ENCODE measurements around the gene SLC6A7. TPM values are rescaled to one million over a fixed set of nuclear protein-coding genes. Genes with fewer than 3 reads are reported as not detected.
A peak's percentile ranks its signal among the peaks of the same experiment; 100 is the strongest.

SLC6A7 gene
- total and polyA plus RNA-seq, 5 experiments from 2014 or later: not detected

DNA sequence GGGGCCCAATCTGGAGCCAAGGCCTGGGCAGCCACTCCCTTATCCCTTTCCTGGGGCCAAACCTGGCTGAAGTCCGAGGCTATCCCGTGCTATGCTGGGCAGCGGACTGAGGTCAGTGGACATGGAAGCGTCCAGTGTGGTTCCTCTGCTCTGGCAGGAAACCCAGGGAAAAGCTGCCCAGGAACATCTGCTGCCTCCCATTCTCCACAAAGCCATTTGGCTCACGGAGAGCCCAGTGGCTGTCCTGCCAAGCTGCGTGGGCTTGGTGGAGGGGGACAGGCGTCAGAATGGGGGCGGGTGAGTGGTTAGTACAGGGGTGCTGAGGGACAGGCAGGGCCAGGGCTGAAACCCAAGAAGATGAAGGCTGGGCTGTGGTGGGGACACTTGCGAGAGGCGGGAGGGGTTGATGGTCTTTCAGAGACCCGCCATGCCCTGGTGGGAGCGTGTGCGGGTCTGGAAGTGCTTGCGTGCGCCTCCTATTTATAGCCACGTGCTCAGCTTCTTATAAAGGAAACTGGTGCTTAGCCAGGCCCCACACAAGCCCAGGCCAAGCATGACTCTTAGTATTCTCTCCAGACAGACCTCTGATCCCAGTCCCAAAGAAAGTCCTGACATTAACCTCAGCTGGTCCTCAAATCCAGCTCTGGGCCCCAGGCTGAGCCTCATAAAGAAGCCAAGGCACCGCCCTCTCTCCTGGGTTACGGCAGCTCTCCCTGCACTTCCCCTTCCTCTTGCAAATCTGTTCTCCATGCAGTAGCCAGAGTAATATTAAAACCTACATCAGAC is 9.4 kb upstream of the SLC6A7 start:
- POLR2A ChIA-PET: no interaction called here
- no peak for DNase-seq
- H3K36me3 Mint-ChIP-seq: no peaks in the 10 kb centered on the region
- peak overlapping the region in 2 of 10 donors; percentile 12 to 58 for H3K27ac Mint-ChIP-seq
- no peaks in the 10 kb centered on the region for H3K4me1 Mint-ChIP-seq
- H3K9me3 Mint-ChIP-seq: no peaks in the 10 kb centered on the region
- H3K27me3 Mint-ChIP-seq: peaks cover 0 to 13% (median 4%) of the 10 kb centered on the region in 5 donors
- ATAC-seq: no peak
- H3K4me3 Mint-ChIP-seq: no peak overlapping the region

DNA sequence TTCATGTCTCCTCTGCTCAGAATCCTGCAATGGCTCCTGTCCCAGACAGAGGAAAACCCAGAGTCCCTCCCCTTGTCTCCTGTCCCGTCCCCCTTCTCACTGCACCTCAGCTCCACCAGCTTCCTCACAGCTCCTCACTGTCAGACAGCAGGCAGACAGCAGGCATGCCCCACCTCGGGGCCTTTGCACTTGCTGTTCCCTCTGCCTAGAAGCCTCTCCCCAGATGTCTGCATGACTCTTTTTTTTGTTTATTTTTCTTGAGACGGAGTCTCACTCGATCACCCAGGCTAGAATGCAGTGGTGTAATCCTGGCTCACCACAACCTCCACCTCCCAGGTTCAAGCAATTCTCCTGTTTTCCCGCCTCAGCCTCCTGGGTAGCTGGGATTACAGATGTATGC is 8.8 kb upstream of the SLC6A7 start:
- peak overlapping the region in 1 of 10 donors; percentile 12 for H3K27ac Mint-ChIP-seq
- POLR2A ChIA-PET: no interaction called here
- no peaks in the 10 kb centered on the region for H3K36me3 Mint-ChIP-seq
- H3K27me3 Mint-ChIP-seq: peaks cover 0 to 13% (median under 1%) of the 10 kb centered on the region in 5 donors
- DNase-seq (no peak), ATAC-seq (no peak)
- H3K4me1 Mint-ChIP-seq: no peaks in the 10 kb centered on the region
- H3K9me3 Mint-ChIP-seq: no peaks in the 10 kb centered on the region
- no peak overlapping the region for H3K4me3 Mint-ChIP-seq

DNA sequence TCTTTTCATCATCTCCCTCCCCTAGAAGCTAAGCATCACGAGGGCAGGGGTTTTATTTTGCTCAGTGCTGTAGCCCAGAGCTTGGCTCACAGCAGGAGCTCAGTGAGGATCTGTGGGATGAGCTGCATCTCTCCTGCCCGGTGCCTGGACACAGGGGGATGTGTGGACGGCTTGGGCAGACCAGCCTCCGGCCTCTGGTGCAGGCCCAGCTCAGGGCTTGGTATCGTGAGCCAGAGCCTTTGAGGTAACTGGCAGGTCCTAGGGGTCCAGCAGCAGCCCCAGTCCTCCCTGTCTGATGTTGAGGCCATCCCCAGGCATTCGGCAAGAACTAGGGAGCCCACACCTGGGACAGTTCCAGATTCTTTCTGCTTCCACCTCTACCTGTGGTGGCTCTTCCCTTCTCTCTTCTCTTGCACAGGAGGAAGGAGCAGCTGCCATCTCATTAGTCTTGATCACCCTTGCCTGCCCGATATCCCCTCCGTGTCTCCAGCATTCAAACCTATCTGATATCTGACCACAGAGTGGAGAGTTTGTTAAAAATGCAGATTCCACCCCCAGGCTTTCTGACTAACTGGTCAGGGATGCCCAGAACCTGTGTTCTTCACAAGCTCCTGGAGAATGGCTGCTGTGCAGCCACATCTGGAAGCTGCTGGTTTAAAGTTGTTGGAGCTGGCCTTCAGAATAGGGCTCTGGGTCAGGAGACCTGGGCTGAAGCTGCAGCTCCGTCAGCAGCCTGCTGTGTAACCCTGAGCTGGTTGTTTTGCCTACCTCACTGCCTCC is 7.9 kb upstream of the SLC6A7 start:
- Mint-ChIP-seq H3K27me3 (peaks cover 0 to 13% (median 0%) of the 10 kb centered on the region in 5 donors), H3K36me3 (no peaks in the 10 kb centered on the region), H3K4me3 (no peak overlapping the region), H3K4me1 (no peaks in the 10 kb centered on the region), H3K27ac (peak overlapping the region in 1 of 10 donors; percentile 71), H3K9me3 (no peaks in the 10 kb centered on the region)
- POLR2A ChIA-PET: no interaction called here
- DNase-seq (no peak), ATAC-seq (no peak)

DNA sequence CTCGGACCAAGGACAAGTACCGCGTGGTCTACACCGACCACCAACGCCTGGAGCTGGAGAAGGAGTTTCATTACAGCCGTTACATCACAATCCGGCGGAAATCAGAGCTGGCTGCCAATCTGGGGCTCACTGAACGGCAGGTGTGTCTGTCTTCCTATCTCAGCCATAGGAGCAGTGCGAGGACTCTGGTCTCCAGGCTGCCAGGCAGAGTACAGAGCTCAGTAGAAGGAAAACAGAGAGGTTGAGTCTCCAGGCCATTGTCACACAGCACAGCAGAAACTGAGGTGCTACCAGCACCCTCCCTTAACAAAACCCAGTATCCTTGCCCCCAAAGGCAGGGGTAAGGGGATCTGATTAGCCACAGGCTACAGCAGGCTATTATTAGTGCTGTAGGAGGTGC is 7.1 kb upstream of the SLC6A7 start:
- H3K4me1 Mint-ChIP-seq: no peaks in the 10 kb centered on the region
- ATAC-seq (no peak), DNase-seq (no peak)
- no peaks in the 10 kb centered on the region for H3K36me3 Mint-ChIP-seq
- H3K27ac Mint-ChIP-seq: no peak overlapping the region
- peaks cover 3 to 12% (median 6%) of the 10 kb centered on the region in 5 donors for H3K27me3 Mint-ChIP-seq
- no peak overlapping the region for H3K4me3 Mint-ChIP-seq
- H3K9me3 Mint-ChIP-seq: no peaks in the 10 kb centered on the region
- POLR2A ChIA-PET: no interaction called here

DNA sequence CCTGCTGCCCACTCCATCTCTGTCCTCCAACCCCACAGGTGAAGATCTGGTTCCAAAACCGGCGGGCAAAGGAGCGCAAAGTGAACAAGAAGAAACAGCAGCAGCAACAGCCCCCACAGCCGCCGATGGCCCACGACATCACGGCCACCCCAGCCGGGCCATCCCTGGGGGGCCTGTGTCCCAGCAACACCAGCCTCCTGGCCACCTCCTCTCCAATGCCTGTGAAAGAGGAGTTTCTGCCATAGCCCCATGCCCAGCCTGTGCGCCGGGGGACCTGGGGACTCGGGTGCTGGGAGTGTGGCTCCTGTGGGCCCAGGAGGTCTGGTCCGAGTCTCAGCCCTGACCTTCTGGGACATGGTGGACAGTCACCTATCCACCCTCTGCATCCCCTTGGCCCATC is 6.4 kb upstream of the SLC6A7 start:
- Mint-ChIP-seq H3K4me1 (no peaks in the 10 kb centered on the region), H3K27ac (no peak overlapping the region), H3K4me3 (no peak overlapping the region), H3K9me3 (no peaks in the 10 kb centered on the region), H3K36me3 (no peaks in the 10 kb centered on the region), H3K27me3 (peaks cover 3 to 13% (median 8%) of the 10 kb centered on the region in 5 donors)
- ATAC-seq (no peak), DNase-seq (no peak)
- POLR2A ChIA-PET: no interaction called here

DNA sequence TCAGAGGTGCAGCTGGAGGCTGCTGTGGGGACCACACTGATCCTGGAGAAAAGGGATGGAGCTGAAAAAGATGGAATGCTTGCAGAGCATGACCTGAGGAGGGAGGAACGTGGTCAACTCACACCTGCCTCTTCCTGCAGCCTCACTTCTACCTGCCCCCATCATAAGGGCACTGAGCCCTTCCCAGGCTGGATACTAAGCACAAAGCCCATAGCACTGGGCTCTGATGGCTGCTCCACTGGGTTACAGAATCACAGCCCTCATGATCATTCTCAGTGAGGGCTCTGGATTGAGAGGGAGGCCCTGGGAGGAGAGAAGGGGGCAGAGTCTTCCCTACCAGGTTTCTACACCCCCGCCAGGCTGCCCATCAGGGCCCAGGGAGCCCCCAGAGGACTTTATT is 5.9 kb upstream of the SLC6A7 start:
- no peaks in the 10 kb centered on the region for H3K9me3 Mint-ChIP-seq
- H3K4me3 Mint-ChIP-seq: no peak overlapping the region
- POLR2A ChIA-PET: no interaction called here
- no peaks in the 10 kb centered on the region for H3K4me1 Mint-ChIP-seq
- no peak for ATAC-seq
- no peak overlapping the region for H3K27ac Mint-ChIP-seq
- no peaks in the 10 kb centered on the region for H3K36me3 Mint-ChIP-seq
- H3K27me3 Mint-ChIP-seq: peaks cover 3 to 13% (median 10%) of the 10 kb centered on the region in 5 donors
- DNase-seq: no peak

DNA sequence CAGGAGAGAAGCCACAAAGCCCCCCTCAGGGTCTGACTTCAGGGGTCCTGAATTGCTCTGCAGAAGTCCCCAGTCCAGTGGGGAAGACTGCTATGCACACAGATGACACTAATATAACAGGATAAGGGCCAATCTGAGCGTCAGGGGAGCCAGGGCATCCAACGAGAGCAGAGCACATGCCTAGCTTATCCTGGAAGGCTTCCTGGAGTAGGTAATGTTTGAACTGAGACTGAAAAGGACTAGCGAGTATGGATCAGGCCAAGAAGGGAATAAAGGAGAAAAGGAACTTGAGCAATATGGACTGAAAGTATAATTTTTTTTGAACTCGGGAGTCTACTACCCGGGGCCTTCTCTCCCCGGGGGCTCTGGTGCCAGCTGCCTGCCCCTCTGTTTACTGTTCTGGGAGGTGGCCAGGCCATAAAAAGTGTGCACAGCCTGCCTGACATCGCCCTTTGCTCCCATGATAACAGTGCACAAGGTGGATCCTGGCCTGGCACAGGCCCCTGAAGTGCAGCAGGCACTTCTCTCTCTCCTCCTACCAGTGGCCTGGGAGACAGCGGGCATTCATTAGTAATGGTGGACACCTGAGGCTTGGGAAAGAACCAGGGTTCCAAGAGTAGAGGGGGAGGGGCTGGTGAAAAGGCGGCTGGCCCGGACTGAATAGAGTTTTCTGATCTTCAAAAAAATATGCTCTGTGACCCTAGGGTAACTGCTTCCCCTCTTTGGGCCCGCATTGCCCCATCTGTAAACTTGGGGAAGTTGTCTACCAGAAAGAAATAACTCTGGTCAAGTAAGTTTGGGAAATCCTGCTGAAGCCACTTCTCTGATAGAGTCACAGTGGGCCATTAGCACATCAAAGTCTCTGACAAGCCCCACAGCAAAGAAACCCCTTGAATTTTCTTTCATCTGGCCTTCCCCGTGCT is 4.6 kb upstream of the SLC6A7 start:
- no peak overlapping the region for H3K4me3 Mint-ChIP-seq
- POLR2A ChIA-PET: no interaction called here
- peaks cover 7 to 22% (median 17%) of the 10 kb centered on the region in 5 donors for H3K27me3 Mint-ChIP-seq
- H3K9me3 Mint-ChIP-seq: no peaks in the 10 kb centered on the region
- H3K36me3 Mint-ChIP-seq: no peaks in the 10 kb centered on the region
- ATAC-seq (no peak), DNase-seq (no peak)
- H3K4me1 Mint-ChIP-seq: no peaks in the 10 kb centered on the region
- peak overlapping the region in 1 of 10 donors; percentile 20 for H3K27ac Mint-ChIP-seq

DNA sequence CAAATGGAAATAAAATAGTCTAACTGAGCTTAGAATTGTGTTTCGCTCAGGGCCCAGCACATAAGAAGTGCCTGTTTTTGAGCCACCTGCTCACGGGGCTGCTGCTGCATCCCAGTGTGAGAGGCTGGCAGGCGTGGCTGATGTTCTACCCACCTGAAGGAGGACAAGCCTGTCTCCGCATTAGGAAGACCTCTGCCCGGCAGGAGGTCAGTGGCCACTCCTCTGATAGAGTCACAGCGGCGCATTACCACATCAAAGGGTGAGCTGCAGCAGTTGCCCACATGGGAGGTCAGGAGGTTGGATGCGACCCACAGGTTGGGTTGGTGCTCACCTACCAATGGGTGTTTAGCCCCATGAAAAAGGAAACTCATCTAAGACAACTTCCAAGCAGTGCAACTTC is 3.7 kb upstream of the SLC6A7 start:
- ATAC-seq (no peak), DNase-seq (no peak)
- no peaks in the 10 kb centered on the region for H3K4me1 Mint-ChIP-seq
- H3K27ac Mint-ChIP-seq: no peak overlapping the region
- peaks cover 13 to 31% (median 19%) of the 10 kb centered on the region in 5 donors for H3K27me3 Mint-ChIP-seq
- no peaks in the 10 kb centered on the region for H3K36me3 Mint-ChIP-seq
- POLR2A ChIA-PET: no interaction called here
- H3K9me3 Mint-ChIP-seq: no peaks in the 10 kb centered on the region
- H3K4me3 Mint-ChIP-seq: no peak overlapping the region

DNA sequence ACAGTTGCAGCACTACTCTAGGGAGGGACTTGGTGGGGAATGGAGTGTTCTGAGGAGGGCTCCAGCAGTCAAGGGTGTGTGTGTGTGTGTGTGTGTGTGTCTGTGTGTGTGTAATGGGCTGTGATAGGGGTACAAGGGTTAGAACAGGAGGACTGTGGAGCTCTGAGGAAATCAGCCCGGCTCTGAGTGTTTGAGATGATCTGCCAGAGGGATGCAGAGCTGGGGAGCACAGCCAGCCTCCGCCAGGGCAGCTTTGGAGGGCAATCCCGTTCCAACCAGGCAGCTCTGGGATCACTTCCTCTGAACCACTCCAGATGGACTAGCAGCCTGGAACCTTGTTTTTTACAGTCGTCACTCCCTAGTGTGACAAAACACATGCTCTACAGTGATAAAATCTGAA is 3.0 kb upstream of the SLC6A7 start:
- H3K4me3 Mint-ChIP-seq: no peak overlapping the region
- no peaks in the 10 kb centered on the region for H3K4me1 Mint-ChIP-seq
- no peaks in the 10 kb centered on the region for H3K9me3 Mint-ChIP-seq
- no peak overlapping the region for H3K27ac Mint-ChIP-seq
- H3K27me3 Mint-ChIP-seq: peaks cover 16 to 34% (median 24%) of the 10 kb centered on the region in 5 donors
- DNase-seq: no peak
- ATAC-seq: no peak
- no peaks in the 10 kb centered on the region for H3K36me3 Mint-ChIP-seq
- POLR2A ChIA-PET: no interaction called here

DNA sequence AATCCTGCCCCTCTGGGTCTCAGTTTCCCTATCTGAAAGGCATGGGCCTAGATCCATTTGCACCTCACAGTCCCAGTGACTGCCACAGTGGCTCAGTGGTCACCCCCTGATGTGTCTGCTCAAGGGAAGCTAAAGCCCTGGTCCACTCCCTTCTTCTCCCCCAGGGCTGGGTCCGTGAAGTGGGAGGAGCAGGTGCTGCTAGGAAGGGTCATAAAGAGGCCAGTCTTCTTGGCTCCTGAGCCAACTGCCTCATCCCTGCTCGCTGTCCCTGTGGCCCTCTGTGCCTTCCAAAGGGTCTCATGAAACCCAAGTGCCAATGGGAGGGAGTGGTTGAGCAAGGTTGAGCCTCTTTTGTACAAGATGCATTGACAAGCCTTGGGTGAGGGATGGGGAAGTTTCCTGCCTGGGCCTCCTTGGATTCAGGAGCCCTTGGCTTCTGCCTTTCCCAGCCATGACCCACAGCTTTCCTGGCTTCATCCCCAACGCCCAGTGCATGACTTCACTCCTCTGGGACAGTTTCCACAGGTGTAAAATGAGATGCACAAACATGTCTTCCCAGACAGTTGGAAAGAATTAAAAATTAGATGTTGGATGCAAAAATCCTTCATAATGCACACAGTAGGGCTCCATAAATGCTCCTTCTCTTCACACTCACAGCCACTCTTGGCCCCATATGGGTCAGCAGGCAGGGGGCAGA is 1.6 kb upstream of the SLC6A7 start:
- no peaks in the 10 kb centered on the region for H3K4me1 Mint-ChIP-seq
- peaks cover 19 to 44% (median 26%) of the 10 kb centered on the region in 5 donors for H3K27me3 Mint-ChIP-seq
- no peak for ATAC-seq
- H3K4me3 Mint-ChIP-seq: no peak overlapping the region
- H3K9me3 Mint-ChIP-seq: no peaks in the 10 kb centered on the region
- POLR2A ChIA-PET: no interaction called here
- no peak for DNase-seq
- H3K36me3 Mint-ChIP-seq: no peaks in the 10 kb centered on the region
- peak overlapping the region in 1 of 10 donors; percentile 65 for H3K27ac Mint-ChIP-seq

DNA sequence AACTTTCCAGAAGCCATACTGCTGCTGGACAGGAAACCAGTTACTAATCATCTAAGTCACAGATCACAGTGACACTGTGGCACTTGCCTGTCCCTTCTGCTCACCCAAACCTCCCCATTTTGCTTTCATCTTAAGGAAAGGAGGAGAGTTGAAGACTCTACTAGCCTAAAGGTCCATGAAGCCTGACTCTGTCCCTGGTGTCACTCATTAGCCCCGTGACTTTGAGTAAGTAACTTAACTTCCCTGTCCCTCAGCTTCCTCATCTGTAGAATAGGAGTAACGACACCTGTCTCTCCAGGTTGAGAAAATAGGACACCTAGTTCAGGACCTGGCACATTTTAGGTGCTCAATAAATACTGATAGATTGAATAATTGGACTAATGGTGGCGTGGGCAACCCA is 536 bp upstream of the SLC6A7 start:
- Mint-ChIP-seq H3K4me3 (no peak overlapping the region), H3K36me3 (no peaks in the 10 kb centered on the region), H3K4me1 (no peaks in the 10 kb centered on the region), H3K27ac (no peak overlapping the region), H3K27me3 (peaks cover 20 to 44% (median 27%) of the 10 kb centered on the region in 5 donors), H3K9me3 (no peaks in the 10 kb centered on the region)
- no peak for DNase-seq
- ATAC-seq: no peak
- POLR2A ChIA-PET: no interaction called here

DNA sequence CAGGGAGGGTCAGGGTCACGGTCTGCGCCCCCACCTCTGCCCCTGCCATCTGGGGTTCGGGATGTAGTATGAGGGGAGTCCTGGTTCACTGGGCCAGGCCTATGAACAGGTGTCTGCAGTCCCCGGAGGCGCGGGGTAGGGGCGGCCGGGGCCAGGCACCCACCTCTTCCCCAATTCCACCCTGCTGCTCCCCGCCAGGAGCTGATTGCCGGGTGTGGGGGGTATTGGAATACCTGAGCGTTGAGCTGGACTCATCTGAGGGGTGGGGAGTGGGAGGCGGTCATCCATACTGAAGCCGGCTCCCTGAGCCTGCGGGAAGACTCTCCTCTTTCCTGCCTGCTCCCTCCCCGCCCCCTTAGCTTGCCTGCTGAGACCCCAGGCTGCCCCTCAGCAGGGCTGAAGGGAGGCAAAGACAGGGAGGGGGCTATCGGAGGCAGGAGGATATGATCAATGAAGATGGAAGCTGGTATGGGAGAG is 679 bp downstream of the SLC6A7 start:
- Mint-ChIP-seq H3K9me3 (no peaks in the 10 kb centered on the region), H3K4me3 (no peak overlapping the region), H3K36me3 (no peaks in the 10 kb centered on the region), H3K27me3 (peaks cover 20 to 48% (median 33%) of the 10 kb centered on the region in 5 donors), H3K4me1 (peaks cover 0 to 2% (median 0%) of the 10 kb centered on the region in 4 donors), H3K27ac (peak overlapping the region in 1 of 10 donors; percentile 29)
- no peak for ATAC-seq
- DNase-seq: no peak
- POLR2A ChIA-PET: no interaction called here
